Mucosa of descending colon (tissue), 3 donors: ENCODE data around the gene TMCC1. TPM values are rescaled to one million over a fixed set of nuclear protein-coding genes. Genes with fewer than 3 reads are reported as not detected.

ENCODE experiments used
- ATAC-seq: fragments of 200-7000 bp; cut with Tn5 transposase; one replicate; pipeline ENCODE4 v1.9.1; 2020; ENCODE audit warnings: mild to moderate bottlenecking, moderate library complexity
- DNase-seq, 3 donors: peaks; one replicate each; pipeline ENCODE4 v3.0.0-alpha.2; 2020
- H3K36me3 ChIP-seq: fragments of 200-600 bp; one replicate; pipeline ENCODE4 v1.8.0; 2021; ENCODE audit warnings: low read depth, mild to moderate bottlenecking
- H3K4me1 ChIP-seq: fragments of 200-600 bp; one replicate; pipeline ENCODE4 v1.8.0; 2021; ENCODE audit warnings: low read depth, mild to moderate bottlenecking
- H3K4me3 ChIP-seq: fragments of 200-600 bp; one replicate; pipeline ENCODE4 v1.8.0; 2021; ENCODE audit warnings: mild to moderate bottlenecking
- H3K9me3 ChIP-seq: fragments of 200-600 bp; one replicate; pipeline ENCODE4 v1.8.0; 2021; ENCODE audit warnings: mild to moderate bottlenecking
- intact Hi-C, 2 donors: fragments of 100-400 bp; cut with DNase I in 1 of 2; cut with micrococcal nuclease in 1 of 2; formaldehyde crosslinking; loops; one replicate each; pipeline versions ENCODE4 v1.11.0 to v1.11.1; 2022; cut with DNase I, micrococcal nuclease
- total RNA-seq, 3 donors: library from RNA; stranded (reverse); fragmentation: NEBNext Ultra II Directional in 2 of 3; extraction: Animal tissue kit (Norgen Biotek cat#: 25700) in 2 of 3; gene quantifications; one replicate each; pipeline versions ENCODE4 v1.2.1 to v1.2.4, GENCODE V29; 2021 to 2023
- TF ChIP-seq, protein P1 (sequence below): fragments of 200-600 bp; IDR thresholded peaks from one replicate; pipeline ENCODE4 v1.8.0; 2022; ENCODE audit warnings: antibody characterized with exemption, mild to moderate bottlenecking
- donor health status: DM: no; HTN: no; CAD: no; lungs with moderate emphysema.
- donor health status: DM: no; HTN: no; CAD: no.
- donor health status: DM: no; HTN: yes; CAD: no.

The TMCC1 gene
- total RNA-seq, 3 donors from 2014 or later = 28.6 to 58.7 (median 28.9) TPM

- H3K4me1 ChIP-seq = no peaks in the 10 kb centered on the region
- DNase-seq (no peak), ATAC-seq (no peak)
- intact Hi-C loops = loop anchor here in 1 of 2 donors (10.0 kb wide), 1 partner anchor 303 kb away; no protein-coding TSS in a partner anchor
- no peaks in the 10 kb centered on the region for H3K9me3 ChIP-seq
- no peaks in the 10 kb centered on the region for H3K36me3 ChIP-seq
- TF ChIP-seq, protein P1, sequence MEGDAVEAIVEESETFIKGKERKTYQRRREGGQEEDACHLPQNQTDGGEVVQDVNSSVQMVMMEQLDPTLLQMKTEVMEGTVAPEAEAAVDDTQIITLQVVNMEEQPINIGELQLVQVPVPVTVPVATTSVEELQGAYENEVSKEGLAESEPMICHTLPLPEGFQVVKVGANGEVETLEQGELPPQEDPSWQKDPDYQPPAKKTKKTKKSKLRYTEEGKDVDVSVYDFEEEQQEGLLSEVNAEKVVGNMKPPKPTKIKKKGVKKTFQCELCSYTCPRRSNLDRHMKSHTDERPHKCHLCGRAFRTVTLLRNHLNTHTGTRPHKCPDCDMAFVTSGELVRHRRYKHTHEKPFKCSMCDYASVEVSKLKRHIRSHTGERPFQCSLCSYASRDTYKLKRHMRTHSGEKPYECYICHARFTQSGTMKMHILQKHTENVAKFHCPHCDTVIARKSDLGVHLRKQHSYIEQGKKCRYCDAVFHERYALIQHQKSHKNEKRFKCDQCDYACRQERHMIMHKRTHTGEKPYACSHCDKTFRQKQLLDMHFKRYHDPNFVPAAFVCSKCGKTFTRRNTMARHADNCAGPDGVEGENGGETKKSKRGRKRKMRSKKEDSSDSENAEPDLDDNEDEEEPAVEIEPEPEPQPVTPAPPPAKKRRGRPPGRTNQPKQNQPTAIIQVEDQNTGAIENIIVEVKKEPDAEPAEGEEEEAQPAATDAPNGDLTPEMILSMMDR = no peak
- H3K4me3 ChIP-seq = no peak overlapping the region
Observed at GRCh38 chr3:129937717-129938116, 44.2 kb upstream of the TMCC1 start.

GRCh38 chr3:129936757-129937156 lies 43.2 kb upstream of the TMCC1 start:
- peak; percentile 88 for ATAC-seq
- Histone ChIP-seq H3K4me1 (no peaks in the 10 kb centered on the region), H3K9me3 (no peaks in the 10 kb centered on the region), H3K4me3 (no peak overlapping the region), H3K36me3 (no peaks in the 10 kb centered on the region)
- TF ChIP-seq, protein P1 = no peak
- intact Hi-C loops = loop anchor here in 1 of 2 donors (10.0 kb wide), 1 partner anchor 302 kb away; no protein-coding TSS in a partner anchor
- DNase-seq = peak in 2 of 3 donors; percentile 35 to 76

GRCh38 chr3:129934234-129935123 lies 41.0 kb upstream of the TMCC1 start:
- Histone ChIP-seq H3K36me3 (no peaks in the 10 kb centered on the region), H3K4me1 (no peaks in the 10 kb centered on the region), H3K4me3 (no peak overlapping the region), H3K9me3 (peaks cover 8% of the 10 kb centered on the region)
- TF ChIP-seq, protein P1 = peak; percentile 77
- peak in 2 of 3 donors; percentile 35 to 42 for DNase-seq
- ATAC-seq = peak; percentile 35
- intact Hi-C loops = loop anchor here (5.0 to 10.0 kb wide), 2 partner anchors 282 to 300 kb away; no protein-coding TSS in a partner anchor

DNA sequence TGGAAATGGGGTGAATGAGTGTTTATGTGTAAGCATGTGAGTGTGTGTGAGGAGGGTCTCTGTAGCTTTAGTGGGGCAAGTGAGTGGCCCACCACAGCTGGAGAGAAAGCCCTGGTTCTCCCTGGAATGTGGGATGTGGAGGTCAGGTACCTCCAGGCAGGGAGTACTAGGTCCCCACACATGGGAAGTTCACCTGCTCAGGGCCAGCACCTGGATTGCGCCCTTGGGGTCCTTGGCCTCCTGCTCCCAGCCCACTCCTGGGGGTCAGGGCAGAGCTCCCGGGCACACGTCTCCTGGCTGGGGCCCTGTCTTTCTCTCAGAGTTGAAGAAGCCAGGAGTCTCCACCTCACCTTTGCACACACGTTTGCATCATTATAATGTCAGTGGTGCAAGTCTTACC lies 40.0 kb upstream of the TMCC1 start:
- DNase-seq = no peak
- intact Hi-C loops = loop anchor here (5.0 to 10.0 kb wide), 2 partner anchors 281 to 299 kb away; no protein-coding TSS in a partner anchor
- TF ChIP-seq, protein P1 = no peak

GRCh38 chr3:129929383-129929782 lies 35.9 kb upstream of the TMCC1 start:
- no peak for DNase-seq
- Histone ChIP-seq H3K36me3 (no peaks in the 10 kb centered on the region), H3K4me1 (no peaks in the 10 kb centered on the region), H3K4me3 (no peak overlapping the region), H3K9me3 (peaks cover 16% of the 10 kb centered on the region)
- ATAC-seq = no peak
- intact Hi-C loops = no loop called here
- TF ChIP-seq, protein P1 = no peak

More for the DNA sequence above, 40.0 kb upstream of the TMCC1 start:
- Histone ChIP-seq H3K4me1 (no peaks in the 10 kb centered on the region), H3K9me3 (peaks cover 16% of the 10 kb centered on the region), H3K4me3 (no peak overlapping the region), H3K36me3 (no peaks in the 10 kb centered on the region)
- no peak for ATAC-seq
